Left ventricle myocardium inferior (tissue), 1 donor: ENCODE results near the gene VAV2. TPM values are rescaled to one million over a fixed set of nuclear protein-coding genes. Genes with fewer than 3 reads are reported as not detected.

Source experiments
- DNase-seq: peaks from one replicate; pipeline ENCODE4 v3.0.0-alpha.2; 2020
- H3K27ac ChIP-seq: fragments of 200-600 bp; replicated peaks from 2 replicates; pipeline ENCODE4 v1.8.0; 2021
- H3K27me3 ChIP-seq: fragments of 200-600 bp; 2 replicates; pipeline ENCODE4 v1.8.0; 2021; ENCODE audit warnings: low read depth
- H3K36me3 ChIP-seq: fragments of 200-600 bp; 2 replicates; pipeline ENCODE4 v1.8.0; 2021
- H3K4me1 ChIP-seq: fragments of 200-600 bp; 2 replicates; pipeline ENCODE4 v1.8.0; 2021
- H3K4me3 ChIP-seq: fragments of 200-600 bp; 2 replicates; pipeline ENCODE4 v1.8.0; 2021; ENCODE audit warnings: mild to moderate bottlenecking, moderate library complexity
- H3K9me3 ChIP-seq: fragments of 200-600 bp; replicated peaks from 2 replicates; pipeline ENCODE4 v1.8.0; 2021
- CTCF ChIP-seq: fragments of 200-600 bp; IDR thresholded peaks from 2 replicates; pipeline ENCODE4 v1.8.0; 2021; ENCODE audit warnings: antibody characterized with exemption, mild to moderate bottlenecking, borderline replicate concordance
- intact Hi-C: fragments of 100-400 bp; cut with micrococcal nuclease; formaldehyde crosslinking; loops from one replicate; pipeline ENCODE4 v1.11.0; 2022
- total RNA-seq: library from RNA; stranded (reverse); fragmentation: NEBNext Ultra II Directional; extraction: Animal tissue kit (Norgen Biotek cat#: 25700); gene quantifications from one replicate; pipeline ENCODE4 v1.2.1, GENCODE V29; 2021
- donor health status: DM: no; HTN: yes; CAD: no; lungs with severe emphysema.

The VAV2 gene
- total RNA-seq, 1 donor from 2014 or later = 4.1 TPM

DNA sequence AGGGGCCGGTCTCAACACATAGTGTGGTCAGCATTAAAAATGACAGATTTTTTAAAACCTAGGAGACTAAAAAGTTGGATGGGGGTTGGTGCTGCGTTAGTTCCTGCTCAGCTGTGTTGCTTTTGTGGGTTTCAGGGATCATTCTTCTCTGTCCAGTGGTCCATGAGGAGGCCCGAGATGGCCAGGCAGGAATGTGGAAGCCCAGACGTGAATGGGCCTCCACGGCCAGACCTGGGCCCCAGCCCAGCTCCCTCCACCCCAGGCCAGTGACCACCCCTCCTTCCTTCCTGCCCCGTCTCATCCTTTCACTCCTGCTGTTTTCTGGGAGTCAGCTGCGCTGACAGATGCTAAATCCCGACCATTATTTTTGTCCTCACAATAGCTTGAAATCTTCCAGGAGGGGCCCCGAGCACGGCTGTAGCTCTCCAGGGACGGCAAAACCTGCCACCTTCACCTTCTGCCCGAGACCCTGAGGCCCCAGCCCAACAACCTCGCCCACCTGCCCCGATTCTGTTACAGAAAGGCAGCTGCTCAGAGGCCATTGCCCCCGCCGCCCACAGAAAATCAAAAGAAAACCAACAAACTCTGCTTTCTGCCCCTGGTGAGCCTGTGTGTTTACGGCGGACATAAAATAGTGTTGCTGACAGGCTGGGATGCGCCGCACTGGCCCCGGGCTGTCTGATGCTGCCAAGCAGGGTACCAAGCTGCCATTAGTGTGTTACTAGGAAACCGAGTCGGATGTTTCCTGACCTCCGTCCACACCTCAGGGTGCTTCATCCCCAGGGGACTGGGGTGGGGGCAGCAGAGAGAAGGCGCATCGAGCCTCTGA, 170.3 kb downstream of the VAV2 start:
- no peak for TF ChIP-seq CTCF
- H3K4me3 ChIP-seq = no peak overlapping the region
- H3K27ac ChIP-seq = no peak overlapping the region
- H3K27me3 ChIP-seq = no peaks in the 10 kb centered on the region
- peaks cover 7% of the 10 kb centered on the region for H3K4me1 ChIP-seq
- no peak for DNase-seq
- no peaks in the 10 kb centered on the region for H3K36me3 ChIP-seq
- H3K9me3 ChIP-seq = no peaks in the 10 kb centered on the region
- intact Hi-C loops = no loop called here

GRCh38 chr9:133819923-133820322, 172.2 kb downstream of the VAV2 start:
- intact Hi-C loops = no loop called here
- no peak for TF ChIP-seq CTCF

GRCh38 chr9:133818444-133818843, 173.7 kb downstream of the VAV2 start:
- TF ChIP-seq CTCF = no peak
- Histone ChIP-seq H3K27me3 (no peaks in the 10 kb centered on the region), H3K4me3 (no peak overlapping the region), H3K4me1 (peaks cover 12% of the 10 kb centered on the region), H3K36me3 (no peaks in the 10 kb centered on the region), H3K9me3 (no peaks in the 10 kb centered on the region), H3K27ac (no peak overlapping the region)
- intact Hi-C loops = no loop called here
- no peak for DNase-seq

More at GRCh38 chr9:133819923-133820322, 172.2 kb downstream of the VAV2 start:
- H3K4me3 ChIP-seq = no peak overlapping the region
- H3K4me1 ChIP-seq = peaks cover under 1% of the 10 kb centered on the region
- H3K9me3 ChIP-seq = no peaks in the 10 kb centered on the region
- no peaks in the 10 kb centered on the region for H3K36me3 ChIP-seq
- no peaks in the 10 kb centered on the region for H3K27me3 ChIP-seq
- DNase-seq = no peak
- H3K27ac ChIP-seq = no peak overlapping the region

DNA sequence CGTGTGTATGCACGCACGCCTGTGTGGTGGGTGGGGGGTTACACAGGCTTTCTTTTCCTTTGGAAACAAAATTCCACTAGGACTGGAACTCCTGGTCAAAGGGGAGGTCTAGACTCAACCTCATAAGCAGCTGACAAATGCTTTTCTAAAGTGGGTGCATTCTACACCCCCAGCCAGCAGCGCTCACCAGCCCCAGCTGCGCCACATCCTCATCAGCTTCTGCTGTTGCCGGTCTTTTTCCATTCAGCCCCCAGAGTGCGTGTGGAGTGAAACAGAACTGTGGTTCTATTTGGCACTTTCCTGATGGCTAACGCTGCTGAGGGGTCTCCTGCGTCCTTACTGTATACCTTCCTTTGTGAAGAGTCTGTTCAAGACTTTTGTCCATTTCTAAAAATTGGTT, 176.3 kb downstream of the VAV2 start:
- H3K27me3 ChIP-seq = no peaks in the 10 kb centered on the region
- DNase-seq = no peak
- intact Hi-C loops = no loop called here

GRCh38 chr9:133814586-133815208, 177.4 kb downstream of the VAV2 start:
- peaks cover 12% of the 10 kb centered on the region for H3K4me1 ChIP-seq
- no peaks in the 10 kb centered on the region for H3K9me3 ChIP-seq
- H3K27me3 ChIP-seq = no peaks in the 10 kb centered on the region
- H3K36me3 ChIP-seq = no peaks in the 10 kb centered on the region
- no peak for DNase-seq
- H3K27ac ChIP-seq = no peak overlapping the region
- no peak for TF ChIP-seq CTCF
- intact Hi-C loops = no loop called here
- H3K4me3 ChIP-seq = no peak overlapping the region

More for the DNA sequence above, 176.3 kb downstream of the VAV2 start:
- no peaks in the 10 kb centered on the region for H3K9me3 ChIP-seq
- no peak overlapping the region for H3K27ac ChIP-seq
- TF ChIP-seq CTCF = no peak
- H3K36me3 ChIP-seq = no peaks in the 10 kb centered on the region
- peaks cover 12% of the 10 kb centered on the region for H3K4me1 ChIP-seq
- H3K4me3 ChIP-seq = no peak overlapping the region
